Stimulated activated CD8-positive, alpha-beta memory T cell treated with anti-CD3 and anti-CD28 coated beads, Interleukin-12 subunit alpha, Interleukin-12 subunit beta, amount 100 ng/mL, for 1 hour (primary cell): ENCODE data around the gene CSNK1A1.
"Not testable (repeated sequence)": the region's sequence is repeated elsewhere in the genome, so short reads cannot be mapped to it uniquely, and the experiment has no call there.

ENCODE experiments used
- DNase-seq: peaks from one replicate; pipeline ENCODE4 v3.0.0-alpha.2; 2020; ENCODE audit warnings: low read depth

CSNK1A1 gene

DNA sequence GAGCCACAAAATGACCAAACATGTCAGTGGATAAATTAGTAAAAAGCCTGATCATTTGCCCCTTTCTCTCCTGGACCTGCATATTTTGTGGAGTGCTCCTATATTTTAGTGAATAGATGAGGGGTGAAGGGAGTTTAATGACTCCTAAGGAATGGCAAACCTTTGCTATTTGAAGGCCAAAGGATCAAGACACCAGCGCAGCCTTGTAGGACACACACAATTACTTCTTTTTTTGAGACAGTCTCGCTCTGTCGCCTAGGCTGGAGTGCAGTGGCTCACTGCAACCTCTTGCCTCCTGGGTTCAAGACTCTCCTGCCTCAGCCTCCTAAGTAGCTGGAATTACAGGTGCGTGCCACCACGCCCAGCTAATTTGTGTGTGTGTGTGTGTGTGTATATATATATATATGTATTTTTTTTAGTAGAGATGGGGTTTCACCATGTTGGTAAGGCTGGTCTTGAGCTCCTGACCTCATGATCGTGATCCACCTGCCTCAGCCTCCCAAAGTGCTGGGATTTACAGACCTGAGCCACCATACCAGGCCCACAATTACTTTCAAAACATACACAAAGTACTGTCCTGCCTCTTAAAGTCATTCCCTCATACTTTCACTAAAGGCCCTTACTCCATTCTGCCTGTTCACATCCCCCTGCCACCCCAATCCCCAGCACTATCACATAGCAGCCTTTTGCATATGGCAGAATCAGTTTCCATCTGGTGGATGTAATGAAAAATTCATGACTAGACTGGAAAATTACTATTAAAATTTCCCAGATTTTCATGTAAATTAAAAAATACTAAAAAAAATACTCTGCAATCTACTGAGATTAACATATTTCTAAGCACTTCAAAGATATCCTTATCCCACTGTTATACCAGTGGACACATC, 60.4 kb downstream of the CSNK1A1 start:
- no peak for DNase-seq

GRCh38 chr5:149489605-149490037, 61.6 kb downstream of the CSNK1A1 start:
- no peak for DNase-seq

GRCh38 chr5:149488645-149489306, 62.5 kb downstream of the CSNK1A1 start:
- DNase-seq = no peak

DNA sequence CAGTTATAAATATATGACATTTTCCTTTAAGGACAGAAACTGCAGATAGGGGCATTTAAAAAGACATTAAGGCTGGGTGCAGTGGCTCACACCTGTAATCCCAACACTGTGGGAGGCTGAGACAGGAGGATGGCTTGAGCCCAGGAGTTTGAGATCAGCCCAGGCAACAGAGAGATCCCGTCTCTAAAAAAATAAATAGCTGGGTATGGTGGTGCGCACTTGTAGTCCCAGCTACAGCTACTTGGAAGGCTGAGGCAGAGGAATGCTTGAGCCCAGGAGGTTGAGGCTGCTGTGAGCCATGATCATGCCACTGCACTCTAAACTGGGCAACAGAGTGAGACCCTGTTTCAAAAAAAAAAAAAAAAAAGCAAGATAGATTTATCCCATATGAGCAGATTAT, 63.6 kb downstream of the CSNK1A1 start:
- no peak for DNase-seq

- DNase-seq = no peak
Measured at GRCh38 chr5:149486726-149487635, 64.3 kb downstream of the CSNK1A1 start.

- no peak for DNase-seq
Measured at GRCh38 chr5:149485655-149486615, 65.3 kb downstream of the CSNK1A1 start.

DNA sequence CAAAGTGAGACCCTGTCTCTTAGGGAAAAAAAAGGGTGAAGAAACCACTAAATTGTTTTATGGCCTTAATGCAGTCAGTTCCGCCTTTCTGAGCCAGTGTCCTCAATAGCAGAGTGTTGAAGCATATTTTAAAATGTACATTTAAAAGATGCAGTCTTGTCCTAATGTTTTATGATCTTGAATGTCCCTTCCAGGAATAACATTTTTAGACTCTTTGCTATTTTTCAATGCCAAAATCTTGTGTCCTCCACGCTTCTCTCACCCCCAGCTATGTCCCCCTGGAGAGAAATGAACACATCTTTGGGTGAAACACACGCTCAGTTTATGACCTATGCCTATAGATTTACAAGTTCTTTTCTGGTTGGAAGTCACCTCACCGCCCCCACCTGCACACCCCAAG, 69.8 kb downstream of the CSNK1A1 start:
- DNase-seq = no peak

DNA sequence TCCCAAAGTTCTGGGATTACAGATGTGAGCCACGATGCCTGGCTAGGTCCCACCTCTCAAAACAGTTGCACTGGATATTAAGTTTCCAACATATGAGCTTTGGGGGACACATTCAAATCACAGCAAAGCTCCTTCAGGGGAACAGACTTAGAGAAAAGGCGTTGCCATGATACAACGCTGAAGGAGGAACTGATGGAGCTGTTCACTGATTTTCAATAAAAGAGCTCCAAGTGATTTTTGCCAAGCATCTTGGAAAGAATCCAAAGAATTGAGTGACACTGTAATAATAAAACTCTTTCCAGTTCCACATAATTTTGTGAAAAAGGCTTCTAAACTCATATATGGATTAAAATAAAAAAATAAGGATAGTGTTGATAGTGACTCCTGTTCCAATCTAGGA, 72.5 kb downstream of the CSNK1A1 start:
- DNase-seq = no peak

DNA sequence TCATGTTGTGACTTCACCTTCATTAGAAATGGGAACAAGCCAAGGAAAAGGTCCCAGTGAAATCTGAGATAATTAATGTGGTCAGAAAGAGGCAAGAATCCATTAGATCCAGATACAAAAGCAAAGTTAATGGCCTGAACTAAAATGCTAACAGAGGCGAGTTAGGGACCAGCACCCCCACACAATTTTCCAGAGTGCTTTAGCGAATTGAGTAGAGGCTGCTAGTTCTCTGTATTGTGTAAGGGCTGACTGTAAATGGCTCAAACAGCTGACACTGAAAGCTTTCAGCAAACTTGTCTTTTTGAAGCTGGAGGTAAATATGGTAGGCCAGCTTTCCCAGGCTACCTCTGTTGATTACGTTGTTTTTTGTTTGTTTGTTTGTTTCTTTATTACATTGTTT, 75.5 kb downstream of the CSNK1A1 start:
- no peak for DNase-seq

- DNase-seq = no peak
Measured at GRCh38 chr5:149474198-149474597, 77.0 kb downstream of the CSNK1A1 start.

DNA sequence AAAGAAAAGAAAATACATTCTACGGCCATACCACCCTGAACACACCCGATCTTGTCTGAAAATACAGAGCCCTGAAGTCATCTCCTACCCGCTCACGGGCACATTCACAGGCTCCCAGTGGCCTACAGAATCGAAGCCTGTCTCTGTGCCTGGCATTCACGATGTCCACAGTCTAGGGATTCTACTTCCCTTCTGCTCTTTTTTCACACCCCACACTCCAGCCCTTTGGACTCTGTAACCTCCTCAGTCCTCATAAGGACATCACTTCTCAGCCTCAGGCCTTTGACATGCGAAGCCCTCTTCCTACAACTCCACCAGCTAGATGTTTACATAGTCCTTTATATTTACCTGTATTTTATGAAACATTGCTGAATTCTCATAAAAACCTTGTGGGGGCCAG, 77.8 kb downstream of the CSNK1A1 start:
- DNase-seq = no peak

DNA sequence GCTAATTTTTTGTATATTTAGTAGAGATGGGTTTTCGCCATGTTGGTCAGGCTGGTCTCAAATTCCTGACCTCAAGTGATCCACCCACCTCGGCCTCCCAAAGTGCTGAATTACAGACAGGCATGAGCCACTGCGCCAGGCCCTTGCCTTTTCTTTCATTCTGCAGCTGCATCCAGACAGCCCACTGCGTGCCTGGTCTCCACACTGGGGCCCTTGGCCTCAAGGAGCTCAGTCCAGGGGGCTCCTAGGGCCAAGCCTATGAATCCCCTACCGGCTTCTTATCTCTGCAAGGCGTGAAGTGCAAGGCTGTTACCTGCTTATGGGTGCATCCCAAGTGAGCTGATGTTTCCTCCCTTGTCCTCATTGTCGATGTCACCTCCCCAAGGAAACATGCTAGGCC, 78.8 kb downstream of the CSNK1A1 start:
- no peak for DNase-seq

DNA sequence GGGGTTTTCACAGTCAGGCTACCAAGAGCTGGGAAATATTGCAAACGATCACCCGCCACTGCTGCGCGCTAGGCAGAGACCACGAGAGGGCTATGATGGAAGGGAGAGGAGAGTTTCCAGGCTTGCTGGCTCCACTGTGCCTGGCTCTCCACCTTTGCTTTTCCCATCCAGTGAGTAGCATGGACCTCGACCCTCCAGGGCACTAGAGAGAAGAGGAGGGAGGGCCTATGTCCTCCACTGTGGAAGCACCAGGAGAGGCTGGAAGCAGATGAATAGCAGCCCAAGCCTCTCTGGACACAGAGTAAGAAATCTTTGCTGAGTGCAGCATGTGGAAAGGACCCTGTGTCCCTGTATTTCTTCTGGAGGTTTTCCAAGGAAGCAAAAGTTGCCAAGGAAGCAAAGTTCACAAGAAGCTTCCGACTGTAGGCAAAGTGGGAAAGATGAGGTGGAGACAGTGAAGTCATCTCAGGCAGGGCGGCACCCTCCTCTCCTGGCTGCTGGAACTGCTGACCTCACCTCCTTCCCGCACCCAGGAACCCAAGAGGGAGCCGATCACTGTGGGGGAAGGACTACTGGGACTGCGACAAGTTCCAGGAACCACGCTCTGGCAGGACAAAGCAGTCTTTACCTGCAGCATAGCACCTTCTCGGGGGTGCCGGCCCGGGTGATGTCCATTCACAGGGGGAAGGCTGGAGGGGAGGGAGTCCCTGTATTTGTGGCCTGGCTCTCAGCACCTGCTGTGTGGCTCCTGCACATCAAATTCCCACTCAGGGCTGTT, 79.6 kb downstream of the CSNK1A1 start:
- DNase-seq = no peak

- DNase-seq = no peak
Measured at GRCh38 chr5:149470942-149471341, 80.3 kb downstream of the CSNK1A1 start.

GRCh38 chr5:149466457-149466972, 84.7 kb downstream of the CSNK1A1 start:
- DNase-seq = no peak

DNA sequence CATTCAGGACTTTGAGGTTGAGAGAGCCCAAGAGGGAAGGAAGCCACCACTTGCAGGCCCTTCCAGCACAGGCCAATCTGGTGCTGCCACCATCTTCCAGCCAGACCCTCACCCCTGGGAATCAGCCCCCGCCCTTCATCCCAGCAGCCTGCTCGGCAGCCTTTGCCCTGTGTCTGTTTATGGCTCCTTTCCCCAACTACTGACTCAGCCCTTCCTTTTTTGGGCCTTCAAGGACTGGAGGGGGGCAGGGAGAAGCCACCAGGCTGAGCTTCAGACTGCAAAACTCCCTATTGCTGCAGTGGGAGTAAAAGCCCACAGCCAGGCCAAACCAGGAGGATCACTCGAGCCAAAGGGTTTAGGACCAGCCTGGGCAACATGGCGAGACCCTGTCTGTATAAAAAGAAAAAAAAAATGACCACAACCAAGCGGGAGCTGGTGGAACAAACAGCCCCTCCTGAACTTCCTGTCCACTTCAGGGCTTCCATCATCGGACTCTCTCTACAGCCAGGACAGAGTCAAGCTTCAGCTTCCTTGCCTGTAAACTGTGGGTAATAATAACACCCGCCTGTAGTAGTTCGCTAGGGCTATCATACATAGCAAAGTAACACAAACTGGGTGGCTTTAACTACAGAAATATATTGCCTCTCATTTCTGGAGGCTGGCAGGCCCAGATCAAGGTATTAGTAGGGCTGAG, 86.3 kb downstream of the CSNK1A1 start:
- no peak for DNase-seq

- DNase-seq = not testable (repeated sequence)
Measured at GRCh38 chr5:149461907-149462306, 89.3 kb downstream of the CSNK1A1 start.

GRCh38 chr5:149459891-149460290, 91.3 kb downstream of the CSNK1A1 start:
- no peak for DNase-seq

DNA sequence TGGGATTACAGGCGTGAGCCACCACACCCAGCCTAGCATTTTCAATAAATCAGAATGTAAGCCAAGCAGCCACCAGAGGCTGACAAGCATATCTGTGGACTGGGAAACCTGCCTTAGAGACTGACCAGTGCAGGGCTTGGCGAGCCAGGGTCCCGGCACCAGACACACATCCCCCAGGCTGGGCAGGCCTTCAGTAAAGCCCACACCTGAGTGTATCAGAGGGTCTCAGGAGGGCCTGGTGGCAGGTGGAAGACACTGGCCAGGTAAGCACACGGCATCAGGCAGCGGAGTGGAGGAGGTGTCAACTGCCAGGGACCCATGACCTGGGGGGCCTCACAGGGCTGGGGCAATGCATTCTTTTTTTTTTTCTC, 93.9 kb downstream of the CSNK1A1 start:
- no peak for DNase-seq
